H1 (cell line): Measurements from ENCODE around the gene UBE2F.

Source experiments
- ATF3 ChIP-seq: IDR thresholded peaks from 2 replicates; pipeline ENCODE4 v1.6.1; 2011; ENCODE audit warnings: low read depth, mild to moderate bottlenecking, low read length; ENCODE audit not compliant: insufficient read depth
- CEBPB ChIP-seq: IDR thresholded peaks from 2 replicates; pipeline ENCODE4 v1.6.1; 2012; ENCODE audit warnings: low read depth, low read length
- CTCF ChIP-seq, 3 experiments: IDR thresholded peaks; 1 replicate in 2 of 3; 2 replicates in 1 of 3; pipeline versions ENCODE4 v1.5.1 to v1.6.1; 2011; ENCODE audit warnings: low read length in 3 of 3, mild to moderate bottlenecking in 3 of 3, inconsistent platforms in 2 of 3, low read depth in 1 of 3, moderate library complexity in 1 of 3; ENCODE audit not compliant: insufficient read depth in 1 of 3; ENCODE audit errors: control extremely low read depth in 1 of 3
- EZH2 ChIP-seq: fragments of 200-600 bp; sonication (generic); IDR thresholded peaks from 2 replicates; pipeline ENCODE4 v1.7.1; 2012; ENCODE audit warnings: low read depth, mild to moderate bottlenecking, moderate library complexity, low read length, inconsistent platforms; ENCODE audit not compliant: severe bottlenecking
- POLR2A ChIP-seq, 2 experiments: IDR thresholded peaks; 1 replicate in 1 of 2; 2 replicates in 1 of 2; pipeline ENCODE4 v1.6.1; 2011; ENCODE audit warnings: low read depth in 2 of 2, low read length in 2 of 2, mild to moderate bottlenecking in 2 of 2; ENCODE audit errors: control extremely low read depth in 1 of 2
- RNF2 ChIP-seq: fragments of 200-900, 300-1000 bp; sonication (generic); IDR thresholded peaks from 2 replicates; pipeline ENCODE4 v1.7.1; 2016; ENCODE audit warnings: borderline replicate concordance, low read depth, mild to moderate bottlenecking, antibody characterized with exemption, low read length; ENCODE audit not compliant: poor library complexity, severe bottlenecking; ENCODE audit errors: missing control alignments
- YY1 ChIP-seq: IDR thresholded peaks from 2 replicates; pipeline ENCODE4 v1.6.1; 2011; ENCODE audit warnings: low read depth, mild to moderate bottlenecking, low read length

DNA sequence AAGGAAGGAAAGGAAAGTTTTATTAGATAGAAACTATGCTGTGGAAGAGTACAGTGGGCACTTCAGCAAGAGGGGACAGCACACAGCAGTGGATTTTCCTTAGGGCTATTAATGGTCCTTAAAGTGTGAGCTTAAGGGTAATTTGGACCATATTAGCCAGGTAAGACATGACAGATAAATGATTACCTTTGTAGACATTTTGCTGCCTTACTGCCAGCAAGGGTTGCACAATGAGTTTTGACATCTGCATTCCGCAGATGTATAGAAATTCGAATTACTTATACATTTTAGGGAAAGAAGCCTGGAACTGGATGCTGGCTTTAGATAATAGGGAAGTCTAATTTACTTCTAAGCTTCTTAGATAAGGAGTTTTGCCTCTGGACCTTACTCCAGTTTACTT is 14.0 kb upstream of the UBE2F start:
- TF ChIP-seq YY1 (no peak), RNF2 (no peak), CTCF (IDR thresholded peaks at IDR 0.05; ENCODE audit: control extremely low read depth in 1 of 3, insufficient read depth in 1 of 3, low read depth in 1 of 3, low read length in 3 of 3) (no peak), ATF3 (no peak), POLR2A (IDR thresholded peaks at IDR 0.05; ENCODE audit: control extremely low read depth in 1 of 2, low read depth in 2 of 2, low read length in 2 of 2) (no peak), CEBPB (no peak), EZH2 (no peak)
